ENCODE measurements around the gene MYO1G.
"Not testable (repeated sequence)": the region's sequence is repeated elsewhere in the genome, so short reads cannot be mapped to it uniquely, and the experiment has no call there.

The MYO1G gene

GRCh38 chr7:44978511-44979366 is at the start of gene MYO1G:
TSS of gene MYO1G (minus strand) at chr7:44979015. CDS start at chr7:44978961, 54 bp downstream.
- no peak for DNase-seq

DNA sequence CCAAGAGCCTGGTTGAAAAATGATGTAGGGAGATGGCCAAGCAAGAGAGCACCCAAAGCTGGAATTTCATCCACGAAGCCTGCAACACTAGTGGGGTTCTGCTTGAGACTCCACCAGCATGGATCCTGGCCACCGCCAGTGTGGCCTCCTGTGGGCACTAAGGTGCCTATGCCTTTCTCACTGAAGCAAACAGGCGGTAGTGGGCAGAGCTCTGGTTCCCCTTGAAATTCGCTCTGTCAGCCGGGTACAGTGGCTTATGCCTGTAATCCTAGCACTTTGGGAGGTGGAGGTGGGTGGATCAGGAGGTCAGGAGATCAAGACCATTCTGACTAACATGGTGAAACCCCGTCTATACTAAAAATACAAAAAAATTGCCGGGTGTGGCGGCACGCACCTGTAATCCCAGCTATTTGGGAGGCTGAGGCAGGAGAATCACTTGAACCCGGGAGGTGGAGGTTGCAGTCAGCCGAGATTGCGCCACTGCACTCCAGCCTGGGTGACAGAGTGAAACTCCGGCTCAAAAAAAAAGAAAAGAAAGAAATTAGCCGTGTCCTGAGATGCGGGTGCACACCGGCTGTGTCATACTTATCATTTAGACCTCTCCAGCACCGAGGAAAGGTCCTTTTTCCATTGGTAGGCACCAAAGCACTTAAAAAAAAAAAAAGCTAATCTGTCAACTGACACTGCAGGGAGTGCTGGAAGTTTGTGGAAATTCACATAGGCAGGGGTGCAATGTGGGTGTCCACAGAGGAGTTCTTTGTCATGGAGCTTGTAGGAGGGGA is 49.5 kb upstream of the MYO1G start:
- no peak for DNase-seq

- no peak for DNase-seq
Measured at GRCh38 chr7:45027774-45028114, 48.9 kb upstream of the MYO1G start.

DNA sequence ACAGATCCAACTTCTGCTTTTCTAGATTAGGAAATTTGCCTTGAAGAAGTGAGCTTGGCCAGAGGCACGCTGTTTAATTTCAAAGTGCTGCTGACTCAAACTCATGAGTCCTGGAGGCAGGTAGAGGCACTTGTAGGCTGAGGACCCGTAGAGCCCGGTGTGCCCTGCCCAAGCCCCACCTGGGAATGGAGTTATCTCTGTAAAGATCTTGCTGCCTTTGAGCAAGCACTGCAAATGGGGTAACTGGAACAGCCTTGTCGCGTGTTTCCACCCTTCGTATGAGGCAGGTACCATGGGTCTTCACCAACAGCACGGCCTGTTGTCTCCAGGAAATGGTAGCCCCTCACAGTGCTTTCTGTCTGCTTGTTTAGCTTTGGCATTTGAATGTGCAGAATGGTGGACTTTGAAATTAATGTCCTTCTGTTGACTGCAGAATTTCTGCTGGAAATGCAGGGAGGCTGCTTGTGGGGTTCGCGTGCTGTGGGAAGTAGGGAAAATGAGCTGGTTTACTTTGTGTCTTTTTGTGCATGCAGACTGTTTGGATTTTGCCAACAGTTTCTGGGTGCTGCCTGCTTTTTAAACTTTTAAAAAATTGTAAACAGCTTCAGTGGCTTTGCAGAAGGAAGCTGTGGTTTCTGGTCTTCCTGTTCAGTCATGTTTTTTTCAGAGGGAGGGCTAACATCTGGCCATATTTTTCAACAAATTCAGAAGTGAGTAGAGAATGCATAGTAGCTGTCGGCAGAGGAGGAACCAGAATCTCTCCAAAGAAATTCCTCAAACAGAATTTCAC is 48.4 kb upstream of the MYO1G start:
- DNase-seq, result no peak

DNA sequence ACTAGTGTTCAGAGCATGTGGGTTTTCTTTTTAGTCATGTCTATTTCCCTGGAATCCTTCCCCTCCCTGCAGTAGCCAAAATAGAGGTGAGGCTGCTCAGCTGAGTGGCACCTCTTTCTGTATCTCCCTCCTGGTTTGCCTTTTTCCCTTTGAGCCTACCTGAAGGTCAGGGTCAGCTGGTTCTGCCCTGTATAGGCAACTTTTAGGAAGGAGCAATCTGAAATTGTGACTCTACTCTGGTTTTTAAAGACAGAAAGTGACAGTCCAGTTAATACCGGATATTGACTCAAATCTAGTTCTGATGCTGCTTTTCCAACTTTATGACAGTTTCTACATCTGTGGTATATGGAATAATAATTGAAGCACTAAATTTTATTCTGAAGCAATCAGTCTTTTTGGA is 47.2 kb upstream of the MYO1G start:
- no peak for DNase-seq

GRCh38 chr7:45025473-45025872 is 46.7 kb upstream of the MYO1G start:
- DNase-seq, result not testable (repeated sequence)

- DNase-seq, result no peak
Measured at GRCh38 chr7:45024126-45024744, 45.4 kb upstream of the MYO1G start.

- DNase-seq, result no peak
Measured at GRCh38 chr7:45021604-45022296, 42.9 kb upstream of the MYO1G start.

- DNase-seq, result no peak
Measured at GRCh38 chr7:45020915-45021314, 42.1 kb upstream of the MYO1G start.

DNA sequence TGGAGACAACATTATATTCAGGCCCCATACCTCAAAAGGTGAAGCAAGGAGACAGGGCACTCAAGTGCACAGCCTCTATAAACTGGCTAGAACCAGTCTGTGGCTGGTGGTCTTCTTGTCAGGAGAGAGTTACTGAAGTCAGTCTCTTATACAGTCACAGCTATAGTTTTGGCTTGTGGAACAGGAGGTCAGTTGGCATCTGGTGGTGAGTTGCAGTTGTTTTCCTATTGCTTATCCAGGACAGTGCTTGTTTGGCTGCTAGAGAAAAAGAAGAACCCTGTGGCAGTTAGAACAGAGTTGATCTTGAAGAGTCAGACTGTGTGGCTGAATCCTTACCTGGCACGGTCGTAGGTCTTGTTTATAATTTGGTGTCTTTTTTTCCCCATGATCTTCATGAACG is 38.4 kb upstream of the MYO1G start:
- no peak for DNase-seq

- DNase-seq, result no peak
Measured at GRCh38 chr7:45015313-45015712, 36.5 kb upstream of the MYO1G start.

GRCh38 chr7:45013465-45013967 is 34.7 kb upstream of the MYO1G start:
- no peak for DNase-seq

DNA sequence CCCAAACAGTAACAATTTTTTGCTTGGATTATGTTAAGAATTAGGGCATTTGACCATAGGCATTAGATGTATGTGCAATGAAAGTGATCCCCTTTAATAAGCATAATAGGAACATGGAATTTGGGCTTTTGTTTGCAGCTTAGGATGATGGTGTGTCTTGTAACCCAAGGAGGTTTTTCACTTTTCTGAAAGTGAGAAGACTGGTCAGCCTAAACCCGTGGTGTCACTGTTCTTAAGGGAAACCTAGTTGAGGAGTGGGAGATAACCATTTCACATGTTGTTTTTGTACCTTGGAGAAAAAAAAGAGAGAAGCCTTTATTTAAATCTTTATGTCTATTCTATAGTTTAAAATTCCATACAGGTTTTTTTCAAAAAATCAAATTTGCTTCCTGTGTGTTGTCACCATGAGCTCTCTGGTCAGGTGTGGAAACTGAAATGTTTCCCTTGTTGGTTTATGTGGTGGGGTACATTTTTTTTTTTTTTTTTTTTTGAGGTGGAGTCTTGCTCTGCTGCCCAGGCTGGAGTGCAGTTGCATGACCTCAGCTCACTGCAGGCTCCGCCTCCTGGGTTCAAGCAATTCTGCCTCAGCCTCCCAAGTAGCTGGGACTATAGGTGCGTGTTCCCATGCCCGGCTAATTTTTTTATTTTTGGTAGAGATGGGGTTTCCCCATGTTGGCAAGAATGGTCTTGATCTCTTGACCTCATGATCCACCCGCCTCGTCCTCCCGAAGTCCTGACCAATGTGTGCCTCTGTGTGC is 28.9 kb upstream of the MYO1G start:
- DNase-seq, result no peak

- no peak for DNase-seq
Measured at GRCh38 chr7:45007106-45007505, 28.3 kb upstream of the MYO1G start.

DNA sequence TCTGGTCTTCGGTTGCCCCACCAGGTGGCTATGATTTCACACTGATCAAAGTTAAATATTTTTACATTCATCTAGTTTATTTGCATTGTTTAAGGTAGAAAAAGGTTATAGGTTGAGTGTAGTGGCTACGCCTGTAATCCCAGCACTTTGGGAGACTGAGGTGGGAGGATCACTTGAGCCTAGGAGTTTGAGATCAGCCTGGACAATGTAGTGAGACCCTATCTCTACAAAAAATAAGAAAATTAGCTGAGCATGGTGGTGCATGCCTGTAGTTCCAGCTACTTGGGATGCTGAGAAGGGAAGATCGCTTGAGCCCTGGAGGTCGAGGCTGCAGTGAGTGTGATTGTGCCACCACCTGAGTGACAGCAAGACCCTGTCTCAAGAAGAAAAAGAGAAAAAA is 25.0 kb upstream of the MYO1G start:
- DNase-seq, result no peak

DNA sequence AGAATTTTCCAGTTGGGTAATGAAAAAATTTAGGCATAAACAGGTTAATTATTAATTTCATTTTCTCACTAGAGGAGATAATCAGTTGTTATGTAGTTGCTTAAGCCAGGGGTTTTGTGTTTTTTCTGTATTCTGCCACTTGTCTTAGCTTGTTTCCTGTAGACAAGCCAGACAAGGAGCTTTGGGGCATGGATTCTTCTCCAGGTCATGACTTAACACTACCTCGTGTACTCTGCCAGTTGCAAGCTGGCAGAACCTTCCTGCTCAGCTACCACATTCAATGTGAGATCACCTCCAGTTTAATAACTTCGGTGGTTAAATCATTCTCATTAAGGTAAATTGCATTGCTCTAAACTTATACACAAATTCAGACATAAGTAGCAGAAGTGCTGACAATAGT is 23.0 kb upstream of the MYO1G start:
- DNase-seq, result peak in 1 of 3 experiments; percentile 13

GRCh38 chr7:45001138-45001694 is 22.4 kb upstream of the MYO1G start:
- DNase-seq, result peak; percentile 22 to 81 (median 63)

DNA sequence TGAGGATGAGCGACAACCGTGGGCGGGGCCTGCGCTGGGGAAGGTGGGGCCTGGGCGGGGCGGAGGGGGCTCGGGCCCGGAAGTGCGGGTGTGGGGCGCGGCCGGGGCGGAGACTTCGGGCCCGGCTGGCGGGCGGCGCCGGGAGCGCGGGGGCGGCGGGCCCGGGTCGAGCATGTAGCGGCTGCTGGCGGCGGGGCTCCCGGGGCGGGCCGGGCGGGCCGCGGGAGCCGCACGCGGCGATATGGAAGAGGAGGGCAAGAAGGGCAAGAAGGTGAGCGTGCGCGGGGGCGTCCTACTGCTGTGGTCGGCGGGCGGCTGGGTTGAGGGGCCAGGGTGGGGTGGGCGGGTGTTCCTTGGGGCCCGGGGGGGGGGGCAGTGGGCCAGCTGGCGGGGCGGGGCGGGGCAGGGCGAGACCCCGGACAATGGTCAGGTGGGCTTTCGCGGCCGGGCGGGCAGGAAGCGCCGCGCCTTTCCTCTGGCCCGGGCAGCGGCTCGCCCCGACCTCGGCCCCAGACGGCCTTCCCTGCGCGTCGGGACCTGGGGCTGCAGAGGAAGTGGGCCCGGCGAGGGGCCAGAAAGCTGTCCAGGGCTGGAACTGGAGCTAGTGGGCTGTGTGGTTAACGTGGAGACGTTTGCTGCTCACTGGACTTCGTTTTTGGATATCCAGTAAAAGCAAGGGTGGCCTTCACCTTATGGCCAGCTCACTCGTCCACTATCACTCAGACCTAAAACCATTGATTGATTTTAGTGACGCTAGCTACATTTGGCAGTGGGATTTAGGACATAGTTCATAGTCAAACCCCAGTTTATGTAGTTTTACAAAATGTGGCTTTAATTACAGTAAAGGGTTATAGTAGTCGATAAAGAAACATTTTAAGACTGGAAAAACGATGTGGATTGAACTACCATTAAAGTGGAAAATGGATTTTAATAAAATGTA is 21.5 kb upstream of the MYO1G start, which contains the start of gene CCM2:
Gene CCM2 (plus strand): TSS at position 109 of the 940 bp plus-strand sequence. CDS start 133 bp downstream, at position 242.
- peak in 2 of 3 experiments; percentile 57 to 65 for DNase-seq
